Loucy (cell line): ENCODE data around the gene TUBA3E.

Experiments
- CTCF ChIP-seq: fragments of 200-600 bp; sonication (generic); conservative IDR thresholded peaks from 2 replicates; pipeline ENCODE4 v1.5.1; 2014; ENCODE audit warnings: mild to moderate bottlenecking, antibody characterized with exemption, low read length
- EZH2phosphoT487 ChIP-seq: fragments of 200-600 bp; IDR thresholded peaks from 2 replicates; pipeline ENCODE4 v1.6.1; 2018; ENCODE audit warnings: antibody characterized with exemption, mild to moderate bottlenecking, moderate library complexity, borderline replicate concordance

- no peak for TF ChIP-seq CTCF
- TF ChIP-seq EZH2phosphoT487 = no peak
Measured at GRCh38 chr2:130150181-130151144, 47.8 kb downstream of the TUBA3E start.
